Stomach (tissue), 4 donors: ENCODE measurements around the gene RBM6.
A peak's percentile ranks its signal among the peaks of the same experiment; 100 is the strongest.

ENCODE experiments used
- POLR2A ChIP-seq, 4 donors: fragments of 450-650 bp; IDR thresholded peaks; one replicate each; pipeline ENCODE4 v1.6.1; 2016; ENCODE audit warnings: antibody characterized with exemption in 4 of 4, control low read depth in 2 of 4, mild to moderate bottlenecking in 1 of 4, moderate library complexity in 1 of 4
- TF ChIP-seq, protein P1 (sequence below), 7 experiments: fragments of 450-650 bp in 4 of 7; fragments of 200-600 bp in 3 of 7; sonication (generic) in 3 of 7; IDR thresholded peaks; one replicate each; pipeline ENCODE4 v1.5.1; 2016 to 2019; ENCODE audit warnings: antibody characterized with exemption in 7 of 7, control low read depth in 2 of 7, mild to moderate bottlenecking in 1 of 7

DNA sequence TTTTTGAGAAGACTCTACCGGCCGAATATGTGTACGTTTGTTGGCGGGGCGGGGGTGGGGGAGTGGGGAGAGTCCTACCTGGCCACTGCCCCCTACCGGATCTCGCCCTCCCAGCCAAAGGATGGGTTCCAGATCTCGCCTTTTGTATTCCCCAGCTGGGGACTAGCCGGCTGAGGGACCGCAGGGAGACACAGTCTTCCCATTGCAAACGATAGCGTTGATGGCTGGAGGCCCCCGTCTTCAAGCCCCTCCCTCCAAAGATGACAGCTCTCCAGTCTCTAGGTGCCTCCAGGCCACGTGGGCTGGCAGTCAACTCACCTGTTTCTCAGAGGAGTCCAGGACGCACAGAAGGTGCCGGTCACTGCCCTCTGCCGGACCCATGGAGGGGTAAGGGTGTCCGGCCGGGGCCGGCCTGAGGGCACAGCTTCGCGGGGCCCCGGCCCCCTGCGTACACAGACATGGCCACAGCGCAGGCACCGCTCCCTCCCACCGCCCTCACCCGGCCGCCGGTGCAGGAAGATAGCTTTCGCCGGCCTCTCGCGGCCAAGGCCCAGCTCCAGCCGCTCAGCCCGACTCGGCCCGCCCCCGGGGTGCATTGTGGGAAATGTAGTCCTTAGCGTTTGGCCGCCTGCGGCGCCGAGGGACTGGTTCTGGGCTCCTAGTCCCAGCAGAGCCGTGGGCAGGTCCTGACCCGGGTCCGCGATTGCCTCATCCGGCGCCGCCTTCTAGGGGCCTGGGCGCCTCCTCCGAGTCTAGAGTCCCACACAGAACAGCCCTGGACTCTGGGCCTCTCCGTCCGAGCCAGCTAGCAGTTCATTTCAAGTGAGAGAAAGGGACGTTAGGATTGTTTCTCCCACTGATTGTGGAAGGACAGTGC is 10.4 kb upstream of the RBM6 start, which contains the start of gene MON1A:
- TF ChIP-seq, protein P1, sequence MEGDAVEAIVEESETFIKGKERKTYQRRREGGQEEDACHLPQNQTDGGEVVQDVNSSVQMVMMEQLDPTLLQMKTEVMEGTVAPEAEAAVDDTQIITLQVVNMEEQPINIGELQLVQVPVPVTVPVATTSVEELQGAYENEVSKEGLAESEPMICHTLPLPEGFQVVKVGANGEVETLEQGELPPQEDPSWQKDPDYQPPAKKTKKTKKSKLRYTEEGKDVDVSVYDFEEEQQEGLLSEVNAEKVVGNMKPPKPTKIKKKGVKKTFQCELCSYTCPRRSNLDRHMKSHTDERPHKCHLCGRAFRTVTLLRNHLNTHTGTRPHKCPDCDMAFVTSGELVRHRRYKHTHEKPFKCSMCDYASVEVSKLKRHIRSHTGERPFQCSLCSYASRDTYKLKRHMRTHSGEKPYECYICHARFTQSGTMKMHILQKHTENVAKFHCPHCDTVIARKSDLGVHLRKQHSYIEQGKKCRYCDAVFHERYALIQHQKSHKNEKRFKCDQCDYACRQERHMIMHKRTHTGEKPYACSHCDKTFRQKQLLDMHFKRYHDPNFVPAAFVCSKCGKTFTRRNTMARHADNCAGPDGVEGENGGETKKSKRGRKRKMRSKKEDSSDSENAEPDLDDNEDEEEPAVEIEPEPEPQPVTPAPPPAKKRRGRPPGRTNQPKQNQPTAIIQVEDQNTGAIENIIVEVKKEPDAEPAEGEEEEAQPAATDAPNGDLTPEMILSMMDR (IDR thresholded peaks at IDR 0.05), result peak in 3 of 7 experiments; percentile 17 to 41 (median 40)
- TF ChIP-seq POLR2A (IDR thresholded peaks at IDR 0.05), result no peak
